Fibroblast of skin of left quadriceps (primary cell): ENCODE measurements around the gene AZIN2.
"Not testable (repeated sequence)": the region's sequence is repeated elsewhere in the genome, so short reads cannot be mapped to it uniquely, and the experiment has no call there.

Source experiments
- DNase-seq, 2 experiments: peaks; one replicate each; pipeline ENCODE4 v3.0.0-alpha.2; 2013; ENCODE audit warnings: low read depth in 2 of 2

Gene AZIN2

GRCh38 chr1:33057095-33057494 is 23.9 kb upstream of the AZIN2 start:
- DNase-seq = no peak

GRCh38 chr1:33060579-33061083 is 20.3 kb upstream of the AZIN2 start:
- DNase-seq = peak in 1 of 2 experiments; percentile 34

GRCh38 chr1:33061834-33062233 is 19.1 kb upstream of the AZIN2 start:
- DNase-seq = no peak

- not testable (repeated sequence) for DNase-seq
These were observed 16.7 kb upstream of the AZIN2 start for GRCh38 chr1:33064284-33064683.

GRCh38 chr1:33065301-33065700 is 15.7 kb upstream of the AZIN2 start:
- DNase-seq = no peak

- not testable (repeated sequence) for DNase-seq
These were observed 14.5 kb upstream of the AZIN2 start for GRCh38 chr1:33066477-33066876.

GRCh38 chr1:33068108-33068507 is 12.8 kb upstream of the AZIN2 start:
- DNase-seq = not testable (repeated sequence)

- DNase-seq = no peak
These were observed 10.3 kb upstream of the AZIN2 start for GRCh38 chr1:33070628-33071027.

- no peak for DNase-seq
These were observed 8.2 kb upstream of the AZIN2 start for GRCh38 chr1:33072707-33073106.

- no peak for DNase-seq
These were observed 6.6 kb upstream of the AZIN2 start for GRCh38 chr1:33074193-33074945.

- DNase-seq = no peak
These were observed 2.8 kb upstream of the AZIN2 start for GRCh38 chr1:33078030-33078591.

- DNase-seq = no peak
These were observed 580 bp upstream of the AZIN2 start for GRCh38 chr1:33080373-33080772.

GRCh38 chr1:33081554-33082305 is 777 bp downstream of the AZIN2 start:
- no peak for DNase-seq

- DNase-seq = no peak
These were observed 1.7 kb downstream of the AZIN2 start for GRCh38 chr1:33082575-33083108.

- no peak for DNase-seq
These were observed 4.4 kb downstream of the AZIN2 start for GRCh38 chr1:33085332-33085731.

GRCh38 chr1:33086384-33086850 is 5.5 kb downstream of the AZIN2 start:
- peak in 1 of 2 experiments; percentile 31 for DNase-seq

- no peak for DNase-seq
These were observed 6.7 kb downstream of the AZIN2 start for GRCh38 chr1:33087677-33088076.

GRCh38 chr1:33088119-33088906 is 7.4 kb downstream of the AZIN2 start:
- no peak for DNase-seq

GRCh38 chr1:33089457-33089856 is 8.5 kb downstream of the AZIN2 start:
- DNase-seq = no peak

- no peak for DNase-seq
These were observed 11.5 kb downstream of the AZIN2 start for GRCh38 chr1:33092438-33092837.

GRCh38 chr1:33093004-33093403 is 12.1 kb downstream of the AZIN2 start:
- DNase-seq = no peak
